ENCODE results near the gene GPN1. TPM values are rescaled to one million over a fixed set of nuclear protein-coding genes. Genes with fewer than 3 reads are reported as not detected.
"Not testable (repeated sequence)": the region's sequence is repeated elsewhere in the genome, so short reads cannot be mapped to it uniquely, and the experiment has no call there.

The GPN1 gene
- total and polyA plus RNA-seq, 3 donors from 2014 or later: 28.8 to 77.5 (median 29.3) TPM

DNA sequence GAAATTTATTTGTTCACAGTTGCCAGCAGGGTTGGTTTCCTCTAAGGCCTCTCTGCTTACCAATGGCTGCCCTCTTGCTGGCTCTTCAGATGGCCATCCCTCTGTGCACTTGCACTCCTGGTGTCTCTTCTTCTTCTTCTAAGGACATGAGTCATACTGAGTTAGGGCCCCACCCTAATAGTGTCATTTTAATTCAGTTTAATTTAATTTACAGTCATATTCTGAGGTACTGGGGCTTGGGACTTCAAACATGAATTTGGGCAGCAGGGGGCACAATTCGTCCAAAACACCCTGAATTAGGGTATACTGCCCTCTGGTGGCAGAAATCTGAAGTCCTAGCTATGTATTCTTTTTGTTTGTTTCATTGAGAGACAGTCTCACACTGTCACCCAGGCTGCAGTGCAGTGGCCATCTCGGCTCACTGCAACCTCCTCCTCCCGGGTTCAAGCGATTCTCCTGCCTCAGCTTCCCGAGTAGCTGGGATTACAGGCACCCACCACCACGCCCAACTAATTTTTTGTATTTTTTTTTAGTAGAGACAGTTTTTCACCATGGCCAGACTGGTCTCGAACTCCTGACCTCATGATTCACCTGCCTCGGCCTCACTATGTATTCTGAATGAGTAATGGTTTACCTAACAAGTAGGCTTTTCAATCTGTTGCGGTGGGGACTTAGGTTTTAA lies 54.7 kb downstream of the GPN1 start:
- no peak for TF ChIP-seq POLR2A (IDR thresholded peaks at IDR 0.05)
- TF ChIP-seq, protein P1, sequence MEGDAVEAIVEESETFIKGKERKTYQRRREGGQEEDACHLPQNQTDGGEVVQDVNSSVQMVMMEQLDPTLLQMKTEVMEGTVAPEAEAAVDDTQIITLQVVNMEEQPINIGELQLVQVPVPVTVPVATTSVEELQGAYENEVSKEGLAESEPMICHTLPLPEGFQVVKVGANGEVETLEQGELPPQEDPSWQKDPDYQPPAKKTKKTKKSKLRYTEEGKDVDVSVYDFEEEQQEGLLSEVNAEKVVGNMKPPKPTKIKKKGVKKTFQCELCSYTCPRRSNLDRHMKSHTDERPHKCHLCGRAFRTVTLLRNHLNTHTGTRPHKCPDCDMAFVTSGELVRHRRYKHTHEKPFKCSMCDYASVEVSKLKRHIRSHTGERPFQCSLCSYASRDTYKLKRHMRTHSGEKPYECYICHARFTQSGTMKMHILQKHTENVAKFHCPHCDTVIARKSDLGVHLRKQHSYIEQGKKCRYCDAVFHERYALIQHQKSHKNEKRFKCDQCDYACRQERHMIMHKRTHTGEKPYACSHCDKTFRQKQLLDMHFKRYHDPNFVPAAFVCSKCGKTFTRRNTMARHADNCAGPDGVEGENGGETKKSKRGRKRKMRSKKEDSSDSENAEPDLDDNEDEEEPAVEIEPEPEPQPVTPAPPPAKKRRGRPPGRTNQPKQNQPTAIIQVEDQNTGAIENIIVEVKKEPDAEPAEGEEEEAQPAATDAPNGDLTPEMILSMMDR (IDR thresholded peaks at IDR 0.05): peak; percentile 94 to 97 (median 97)
- WGBS, 2 donors: 62 to 70% methylated on average over 9 of the region's 9 CpGs
- no peaks in the 10 kb centered on the region for H3K4me1 ChIP-seq
- DNase-seq: peak; percentile 94
- intact Hi-C loops (cut with DNase I; ENCODE audit: low total_unique reads): no loop called here
- no peaks in the 10 kb centered on the region for H3K9me3 ChIP-seq
- no peaks in the 10 kb centered on the region for H3K36me3 ChIP-seq (ENCODE audit: low read depth, missing control alignments)
- no peak overlapping the region for H3K4me3 ChIP-seq
- no peaks in the 10 kb centered on the region for H3K27me3 ChIP-seq
- no peak overlapping the region for H3K27ac ChIP-seq

DNA sequence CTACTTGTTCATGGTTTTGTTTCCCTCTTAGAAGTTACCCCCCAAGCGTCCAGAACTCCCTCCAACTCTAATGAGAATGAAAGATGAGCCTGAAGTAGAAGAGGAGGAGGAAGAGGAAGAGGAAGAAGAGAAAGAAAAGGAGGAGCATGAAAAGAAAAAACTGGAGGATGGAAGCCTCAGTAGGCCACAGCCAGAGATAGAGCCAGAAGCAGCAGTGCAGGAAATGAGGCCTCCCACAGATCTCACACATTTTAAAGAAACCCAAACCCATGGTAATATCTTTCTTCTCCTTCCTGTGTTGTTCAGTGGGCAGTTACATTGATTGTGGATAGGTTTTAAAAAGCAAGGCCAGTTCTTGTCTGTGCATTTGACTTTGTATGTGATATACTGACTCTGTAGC lies 56.2 kb downstream of the GPN1 start:
- H3K27ac ChIP-seq; H3K4me3 ChIP-seq; H3K36me3 ChIP-seq (ENCODE audit: low read depth, missing control alignments); intact Hi-C loops (cut with DNase I; ENCODE audit: low total_unique reads); H3K27me3 ChIP-seq; DNase-seq; H3K4me1 ChIP-seq; H3K9me3 ChIP-seq: not testable (repeated sequence)
- 79 to 95% methylated on average over 1 of the region's 1 CpG for WGBS, 2 donors

DNA sequence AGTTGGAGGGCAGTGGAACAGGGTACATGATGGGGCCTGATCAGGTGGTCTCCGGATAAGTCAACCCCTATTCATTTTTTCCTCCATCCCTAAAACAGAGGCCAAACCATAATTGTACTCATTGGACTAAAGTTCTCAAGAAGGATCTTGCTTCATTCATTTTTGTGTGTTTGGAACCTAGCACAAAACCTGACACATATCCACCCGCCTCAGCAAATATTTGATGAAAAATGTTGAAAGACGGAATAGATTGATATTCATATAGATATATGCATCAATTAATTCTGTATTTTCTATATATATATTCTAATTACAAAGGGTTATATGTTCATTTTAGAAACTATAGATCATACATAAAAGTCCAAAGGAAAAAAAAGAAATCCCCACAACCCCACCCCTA lies 56.7 kb downstream of the GPN1 start:
- no peaks in the 10 kb centered on the region for H3K4me1 ChIP-seq
- peaks cover 3% of the 10 kb centered on the region for H3K36me3 ChIP-seq (ENCODE audit: low read depth, missing control alignments)
- 90 to 96% methylated on average over 3 of the region's 3 CpGs for WGBS, 2 donors
- no peaks in the 10 kb centered on the region for H3K27me3 ChIP-seq
- no peak overlapping the region for H3K4me3 ChIP-seq
- H3K9me3 ChIP-seq: no peaks in the 10 kb centered on the region
- TF ChIP-seq, protein P1 (IDR thresholded peaks at IDR 0.05): no peak
- no peak for TF ChIP-seq POLR2A (IDR thresholded peaks at IDR 0.05)
- no peak for DNase-seq
- intact Hi-C loops (cut with DNase I; ENCODE audit: low total_unique reads): no loop called here
- H3K27ac ChIP-seq: no peak overlapping the region

DNA sequence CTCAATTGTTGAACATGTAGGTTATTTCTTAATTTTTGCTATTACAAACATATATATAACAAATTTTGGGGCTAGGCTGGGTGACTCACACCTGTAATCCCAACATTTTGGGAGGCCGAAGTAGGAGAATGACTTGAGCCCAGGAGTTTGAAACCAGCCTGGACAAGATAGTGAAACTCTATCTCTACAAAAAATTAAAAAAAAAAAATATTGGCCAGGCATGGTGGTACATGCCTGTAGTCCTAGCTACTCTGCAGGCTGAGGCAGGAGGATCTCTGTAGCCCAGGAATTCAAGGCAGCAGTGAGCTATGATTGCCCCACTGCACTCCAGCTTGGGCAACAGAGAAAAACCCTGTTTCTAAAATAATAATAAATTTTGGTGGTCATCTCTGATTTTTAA lies 58.4 kb downstream of the GPN1 start:
- Histone ChIP-seq H3K4me3 (no peak overlapping the region), H3K27ac (no peak overlapping the region), H3K9me3 (no peaks in the 10 kb centered on the region), H3K4me1 (no peaks in the 10 kb centered on the region), H3K27me3 (no peaks in the 10 kb centered on the region), H3K36me3 (ENCODE audit: low read depth, missing control alignments) (peaks cover 3% of the 10 kb centered on the region)
- DNase-seq: no peak
- intact Hi-C loops (cut with DNase I; ENCODE audit: low total_unique reads): no loop called here
- WGBS, 2 donors: 93 to 95% methylated on average over 1 of the region's 1 CpG
- TF ChIP-seq, protein P1 (IDR thresholded peaks at IDR 0.05): no peak
- no peak for TF ChIP-seq POLR2A (IDR thresholded peaks at IDR 0.05)

DNA sequence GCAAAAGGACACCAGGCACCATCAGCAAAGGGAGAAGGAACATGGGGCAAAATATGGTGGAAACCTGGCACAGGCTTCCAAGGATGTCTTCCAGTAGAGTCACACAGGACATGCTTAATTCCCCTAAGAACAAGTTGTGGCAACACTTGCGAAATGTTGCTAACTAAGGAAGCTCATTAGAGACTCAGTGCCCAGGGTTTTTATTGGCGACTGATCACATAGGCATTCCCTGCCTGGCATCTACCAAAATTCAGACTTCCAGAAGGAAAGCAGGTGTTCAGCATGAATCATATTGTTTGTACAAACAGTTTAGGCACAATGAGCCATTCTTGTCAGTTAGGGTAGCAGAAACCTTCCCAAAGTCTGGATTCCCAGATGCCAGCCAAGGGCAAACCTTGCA lies 60.6 kb downstream of the GPN1 start:
- TF ChIP-seq, protein P1 (IDR thresholded peaks at IDR 0.05): no peak
- no peak for TF ChIP-seq POLR2A (IDR thresholded peaks at IDR 0.05)
- no peak for DNase-seq
- Histone ChIP-seq H3K9me3 (no peaks in the 10 kb centered on the region), H3K27me3 (no peaks in the 10 kb centered on the region), H3K27ac (no peak overlapping the region), H3K4me3 (no peak overlapping the region), H3K36me3 (ENCODE audit: low read depth, missing control alignments) (peaks cover 3% of the 10 kb centered on the region), H3K4me1 (no peaks in the 10 kb centered on the region)
- 91 to 98% methylated on average over 2 of the region's 2 CpGs for WGBS, 2 donors
- intact Hi-C loops (cut with DNase I; ENCODE audit: low total_unique reads): no loop called here
